ENCODE results near the gene FAM114A1.

The FAM114A1 gene

DNA sequence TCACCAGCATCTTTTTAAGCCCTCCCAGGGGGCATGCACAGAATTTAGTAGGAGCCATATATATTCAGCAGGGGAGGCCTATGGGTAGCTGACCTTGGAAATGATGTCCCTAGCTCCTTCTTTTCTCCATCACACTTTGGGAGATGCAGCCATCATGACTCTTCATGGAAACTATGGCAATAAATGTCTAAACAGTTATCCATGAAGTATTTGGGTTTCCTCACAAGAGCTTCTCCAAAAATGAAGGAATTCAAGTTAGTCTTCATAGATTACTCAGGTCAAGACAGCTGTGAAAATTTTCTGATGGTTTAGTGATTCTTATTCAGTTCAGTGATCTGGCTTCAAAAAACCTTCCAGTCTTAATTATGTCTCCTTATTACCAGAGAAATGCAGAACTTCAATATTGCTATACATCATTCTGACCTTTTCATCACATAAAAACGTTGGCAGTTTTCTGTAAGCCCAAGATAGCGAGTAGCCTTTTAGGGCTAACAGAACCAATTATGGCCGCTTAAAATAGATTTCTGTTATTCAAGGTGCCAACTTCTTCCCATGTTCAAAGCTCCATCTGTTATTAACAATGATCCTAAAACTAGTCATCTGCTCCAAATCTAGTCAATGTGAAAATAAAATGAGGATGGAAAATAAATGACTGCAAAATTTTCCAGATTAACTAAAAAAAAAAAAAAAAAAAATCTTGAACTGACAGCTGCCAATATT, 112.1 kb downstream of the FAM114A1 start:
- TF ChIP-seq, protein P1, sequence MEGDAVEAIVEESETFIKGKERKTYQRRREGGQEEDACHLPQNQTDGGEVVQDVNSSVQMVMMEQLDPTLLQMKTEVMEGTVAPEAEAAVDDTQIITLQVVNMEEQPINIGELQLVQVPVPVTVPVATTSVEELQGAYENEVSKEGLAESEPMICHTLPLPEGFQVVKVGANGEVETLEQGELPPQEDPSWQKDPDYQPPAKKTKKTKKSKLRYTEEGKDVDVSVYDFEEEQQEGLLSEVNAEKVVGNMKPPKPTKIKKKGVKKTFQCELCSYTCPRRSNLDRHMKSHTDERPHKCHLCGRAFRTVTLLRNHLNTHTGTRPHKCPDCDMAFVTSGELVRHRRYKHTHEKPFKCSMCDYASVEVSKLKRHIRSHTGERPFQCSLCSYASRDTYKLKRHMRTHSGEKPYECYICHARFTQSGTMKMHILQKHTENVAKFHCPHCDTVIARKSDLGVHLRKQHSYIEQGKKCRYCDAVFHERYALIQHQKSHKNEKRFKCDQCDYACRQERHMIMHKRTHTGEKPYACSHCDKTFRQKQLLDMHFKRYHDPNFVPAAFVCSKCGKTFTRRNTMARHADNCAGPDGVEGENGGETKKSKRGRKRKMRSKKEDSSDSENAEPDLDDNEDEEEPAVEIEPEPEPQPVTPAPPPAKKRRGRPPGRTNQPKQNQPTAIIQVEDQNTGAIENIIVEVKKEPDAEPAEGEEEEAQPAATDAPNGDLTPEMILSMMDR (IDR thresholded peaks at IDR 0.05; ENCODE audit: borderline replicate concordance, control extremely low read depth, extremely low read depth, insufficient read depth, missing control alignments), result no peak
- no peak for DNase-seq (ENCODE audit: low spot score)
- in situ Hi-C loops (cut with MboI; ENCODE audit: low sequenced_read_pairs, unreplicated experiment), result no loop called here

DNA sequence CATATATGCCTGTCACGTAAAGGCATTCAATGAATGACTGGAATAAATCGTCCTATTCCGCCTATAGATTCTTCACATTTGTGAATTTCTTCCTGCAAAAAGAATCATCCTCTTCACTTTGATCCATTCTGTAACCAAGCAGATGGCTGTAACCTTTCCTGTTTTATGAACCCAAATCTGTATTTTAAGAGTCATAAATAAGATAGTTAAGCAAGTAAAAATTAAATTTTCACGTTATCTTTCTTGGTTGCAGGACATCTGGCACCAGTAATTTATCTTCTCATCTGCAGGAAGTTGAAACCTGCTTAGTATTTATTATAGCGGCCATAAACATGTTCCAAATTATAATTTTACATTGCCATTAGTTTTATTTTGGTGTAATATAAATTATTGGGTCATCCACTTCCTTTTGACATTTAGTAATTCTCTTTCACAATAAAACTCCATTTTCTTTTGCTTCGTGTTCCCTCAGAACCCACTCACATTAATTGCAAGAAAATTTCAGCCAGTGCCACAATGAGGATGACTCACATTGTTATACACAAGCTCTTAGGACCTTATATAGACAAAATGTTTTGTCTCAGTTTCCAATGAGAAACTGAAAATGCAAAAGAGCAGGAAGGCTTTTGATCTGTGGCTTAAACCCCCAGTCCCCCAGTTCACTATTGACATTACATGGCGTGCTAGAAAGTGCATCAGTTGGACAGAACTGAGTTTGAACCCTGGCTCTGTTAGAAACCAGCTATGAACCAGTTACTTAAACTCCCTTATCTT, 113.5 kb downstream of the FAM114A1 start:
- DNase-seq (ENCODE audit: low spot score), result peak; percentile 37
- TF ChIP-seq, protein P1 (IDR thresholded peaks at IDR 0.05; ENCODE audit: borderline replicate concordance, control extremely low read depth, extremely low read depth, insufficient read depth, missing control alignments), result no peak
- in situ Hi-C loops (cut with MboI; ENCODE audit: low sequenced_read_pairs, unreplicated experiment), result no loop called here

DNA sequence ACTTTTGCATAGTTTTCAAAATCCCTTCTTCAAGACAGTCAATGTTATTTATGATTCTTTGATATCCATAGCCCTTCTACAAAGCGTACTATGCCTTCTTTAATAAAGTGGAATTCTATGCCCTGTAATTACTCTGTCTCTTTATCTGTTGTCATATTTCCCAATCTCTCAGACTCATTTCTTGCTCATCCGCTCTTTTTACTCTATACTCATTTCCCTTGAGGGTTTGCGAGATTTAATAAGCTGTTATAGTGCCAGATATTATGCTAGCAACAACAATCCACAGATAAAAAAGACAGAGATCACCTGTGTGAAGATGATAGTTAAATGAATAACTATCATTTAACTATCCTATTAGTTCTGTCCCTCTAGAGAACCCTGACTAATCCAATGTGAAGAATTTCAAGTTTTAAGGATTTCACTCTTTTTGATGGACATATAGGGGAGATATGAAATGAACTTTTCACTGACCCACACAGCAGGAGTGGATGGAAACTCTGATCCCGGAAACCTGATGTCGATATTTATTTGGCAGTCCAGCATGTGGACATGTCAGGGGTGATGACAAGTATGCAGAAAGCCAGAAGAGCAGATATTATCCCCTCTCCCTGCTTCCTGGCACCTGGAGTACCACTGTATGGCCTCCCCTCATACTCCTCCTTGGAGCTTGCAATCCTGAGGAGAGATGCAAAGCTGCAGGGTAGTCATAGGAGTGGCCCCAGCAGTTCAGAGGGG, 114.9 kb downstream of the FAM114A1 start:
- TF ChIP-seq, protein P1 (IDR thresholded peaks at IDR 0.05; ENCODE audit: borderline replicate concordance, control extremely low read depth, extremely low read depth, insufficient read depth, missing control alignments), result no peak
- in situ Hi-C loops (cut with MboI; ENCODE audit: low sequenced_read_pairs, unreplicated experiment), result no loop called here
- no peak for DNase-seq (ENCODE audit: low spot score)

DNA sequence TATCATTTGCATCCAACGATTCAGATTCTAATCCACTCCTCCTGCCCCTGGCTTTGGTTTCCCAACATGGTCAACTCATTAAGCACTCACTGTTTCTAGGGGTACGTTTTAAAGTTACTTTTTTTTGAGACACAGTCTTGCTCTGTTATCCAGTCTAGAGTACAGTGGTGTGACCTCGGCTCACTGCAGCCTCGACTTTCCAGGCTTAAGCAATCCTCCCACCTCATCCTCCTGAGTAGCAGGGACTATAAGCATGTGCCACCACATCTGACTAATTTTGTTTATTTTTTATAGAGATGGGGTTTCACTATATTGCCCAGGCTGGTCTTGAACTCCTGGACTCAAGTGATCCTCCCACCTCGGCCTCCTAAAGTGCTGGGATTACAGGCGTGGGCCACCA, 115.7 kb downstream of the FAM114A1 start:
- in situ Hi-C loops (cut with MboI; ENCODE audit: low sequenced_read_pairs, unreplicated experiment), result no loop called here
- TF ChIP-seq, protein P1 (IDR thresholded peaks at IDR 0.05; ENCODE audit: borderline replicate concordance, control extremely low read depth, extremely low read depth, insufficient read depth, missing control alignments), result no peak
- DNase-seq (ENCODE audit: low spot score), result no peak

DNA sequence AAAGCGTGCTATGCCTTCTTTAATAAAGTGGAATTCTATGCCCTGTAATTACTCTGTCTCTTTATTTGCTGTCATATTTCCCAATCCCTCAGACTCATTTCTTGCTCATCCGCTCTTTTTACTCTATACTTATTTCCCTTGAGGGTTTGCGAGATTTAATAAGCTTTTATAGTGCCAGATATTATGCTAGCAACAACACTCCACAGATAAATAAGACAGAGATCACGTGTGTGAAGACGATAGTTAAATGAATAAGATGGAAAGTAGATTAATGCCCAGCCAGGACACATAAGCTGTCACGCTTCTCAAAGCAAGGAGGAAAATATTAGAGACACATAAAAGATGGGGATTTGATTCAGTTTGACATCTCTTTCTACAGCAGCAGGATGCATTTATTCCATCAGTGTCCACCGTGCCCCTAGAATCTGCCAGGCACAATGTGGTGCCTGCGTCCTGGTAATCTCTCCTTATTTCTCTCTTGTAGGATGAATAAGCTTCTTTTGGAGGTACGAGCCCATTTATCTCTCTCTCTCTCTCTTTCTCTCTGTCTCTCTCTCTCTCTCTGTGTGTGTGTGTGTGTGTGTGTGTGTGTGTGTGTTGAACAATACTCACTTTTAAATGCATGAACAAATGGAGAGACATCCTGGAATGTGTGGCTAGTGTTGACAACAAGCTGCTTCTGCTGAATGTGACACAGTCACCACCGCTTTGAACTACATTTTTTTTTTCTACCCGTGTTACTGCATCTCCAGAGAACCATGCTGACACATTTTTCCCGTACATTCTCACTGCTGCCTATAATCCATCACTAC, 116.4 kb downstream of the FAM114A1 start:
- in situ Hi-C loops (cut with MboI; ENCODE audit: low sequenced_read_pairs, unreplicated experiment), result no loop called here
- no peak for DNase-seq (ENCODE audit: low spot score)
- TF ChIP-seq, protein P1 (IDR thresholded peaks at IDR 0.05; ENCODE audit: borderline replicate concordance, control extremely low read depth, extremely low read depth, insufficient read depth, missing control alignments), result no peak
